SK-N-SH (cell line): ENCODE measurements around the gene ABCC11. TPM values are rescaled to one million over a fixed set of nuclear protein-coding genes. Genes with fewer than 3 reads are reported as not detected.
A peak's percentile ranks its signal among the peaks of the same experiment; 100 is the strongest.

Source experiments
- CTCF ChIA-PET: fragments of 300-600, 350-600 bp; formaldehyde crosslinking; extraction: SDS; loops from one replicate; lab custom pipeline; 2021; lab: Yijun Ruan, JAX
- POLR2A ChIA-PET: fragments of 350-600 bp; sonication (Branson Sonifier 250); formaldehyde crosslinking; extraction: SDS; loops from one replicate; lab custom pipeline; 2020; ENCODE audit warnings: antibody characterized with exemption, inconsistent platforms; lab: Yijun Ruan, JAX
- DNase-seq: peaks from one replicate; pipeline ENCODE4 v3.0.0; 2012
- H2AFZ ChIP-seq: fragments of 200-600 bp; sonication (generic); 2 replicates; pipeline ENCODE4 v1.8.1; 2016; ENCODE audit warnings: antibody characterized with exemption, mild to moderate bottlenecking, low read depth
- H3F3A ChIP-seq: fragments of 200-600 bp; sonication (generic); replicated peaks from 2 replicates; pipeline ENCODE3; 2016; ENCODE audit warnings: antibody characterized with exemption, mild to moderate bottlenecking; ENCODE audit not compliant: insufficient read depth
- H3K27ac ChIP-seq, 2 experiments: fragments of 200-500 bp in 1 of 2; fragments of 200-600 bp in 1 of 2; sonication (Bioruptor generic) in 1 of 2; sonication (generic), shearing (Covaris generic) in 1 of 2; 2 replicates each; pipeline versions ENCODE4 v1.5.1 to v1.6.1; 2014 to 2016; ENCODE audit warnings: low read depth in 2 of 2, inconsistent platforms in 1 of 2, low read length in 1 of 2, mild to moderate bottlenecking in 1 of 2, mixed read lengths in 1 of 2
- H3K27me3 ChIP-seq: fragments of 200-600 bp; sonication (generic), shearing (Covaris generic); 2 replicates; pipeline ENCODE4 v1.6.1; 2016; ENCODE audit warnings: mixed run types; ENCODE audit not compliant: insufficient read depth
- H3K36me3 ChIP-seq, 2 experiments: fragments of 200-500 bp in 1 of 2; fragments of 200-600 bp in 1 of 2; sonication (Bioruptor generic) in 1 of 2; sonication (generic) in 1 of 2; replicated peaks in 1 of 2; 2 replicates each; pipeline versions ENCODE3 to v1.5.1; 2014 to 2016; ENCODE audit warnings: low read length in 1 of 2, mild to moderate bottlenecking in 1 of 2; ENCODE audit not compliant: insufficient read depth in 2 of 2, control insufficient read depth in 1 of 2
- H3K4me1 ChIP-seq, 2 experiments: fragments of 200-500 bp in 1 of 2; fragments of 200-600 bp in 1 of 2; sonication (Bioruptor generic) in 1 of 2; sonication (generic), shearing (Covaris generic) in 1 of 2; 2 replicates each; pipeline versions ENCODE4 v1.5.1 to v1.6.1; 2014 to 2016; ENCODE audit warnings: low read depth in 1 of 2, low read length in 1 of 2, mixed run types in 1 of 2; ENCODE audit not compliant: insufficient read depth in 2 of 2, control insufficient read depth in 1 of 2
- H3K4me2 ChIP-seq: fragments of 200-600 bp; sonication (generic), shearing (Covaris generic); 2 replicates; pipeline ENCODE4 v1.6.1; 2017; ENCODE audit warnings: mixed run types
- H3K4me3 ChIP-seq, 2 experiments: fragments of 200-500 bp in 1 of 2; fragments of 200-600 bp in 1 of 2; sonication (Bioruptor generic) in 1 of 2; sonication (generic), shearing (Covaris generic) in 1 of 2; 2 replicates each; pipeline versions ENCODE4 v1.5.1 to v1.8.1; 2014 to 2016; ENCODE audit warnings: low read depth in 2 of 2, inconsistent platforms in 1 of 2, low read length in 1 of 2, mild to moderate bottlenecking in 1 of 2, mixed read lengths in 1 of 2, moderate library complexity in 1 of 2
- H3K79me2 ChIP-seq: fragments of 200-600 bp; sonication (generic); 2 replicates; pipeline ENCODE4 v1.8.1; 2017; ENCODE audit warnings: mild to moderate bottlenecking; ENCODE audit not compliant: insufficient read depth
- H3K9ac ChIP-seq: fragments of 200-600 bp; sonication (generic); 2 replicates; pipeline ENCODE4 v1.6.1; 2017; ENCODE audit warnings: mixed run types
- H3K9me2 ChIP-seq: fragments of 200-600 bp; sonication (generic); 2 replicates; pipeline ENCODE4 v1.6.1; 2017; ENCODE audit warnings: mixed run types
- H3K9me3 ChIP-seq: fragments of 200-600 bp; sonication (generic); 2 replicates; pipeline ENCODE4 v1.6.1; 2017; ENCODE audit warnings: mixed run types, mild to moderate bottlenecking, moderate library complexity
- H4K20me1 ChIP-seq: fragments of 200-600 bp; sonication (generic); 2 replicates; pipeline ENCODE4 v1.6.1; 2017; ENCODE audit warnings: mild to moderate bottlenecking, mixed run types; ENCODE audit not compliant: insufficient read depth
- CTCF ChIP-seq: fragments of 200-600 bp; sonication (generic); IDR thresholded peaks from 2 replicates; pipeline ENCODE4 v1.6.1; 2017; ENCODE audit warnings: antibody characterized with exemption, mild to moderate bottlenecking, moderate library complexity
- FOSL2 ChIP-seq: IDR thresholded peaks from 2 replicates; pipeline ENCODE4 v1.4.0; 2012; ENCODE audit warnings: low read depth, mild to moderate bottlenecking, moderate library complexity, borderline replicate concordance
- GABPA ChIP-seq: IDR thresholded peaks from 2 replicates; pipeline ENCODE4 v1.4.0; 2012; ENCODE audit warnings: low read depth, mild to moderate bottlenecking
- JUND ChIP-seq: IDR thresholded peaks from 2 replicates; pipeline ENCODE4 v1.4.0; 2012
- POLR2AphosphoS5 ChIP-seq: IDR thresholded peaks from 2 replicates; pipeline ENCODE4 v1.6.1; 2012; ENCODE audit warnings: low read depth, low read length
- RAD21 ChIP-seq: IDR thresholded peaks from 2 replicates; pipeline ENCODE4 v1.6.1; 2012; ENCODE audit warnings: mild to moderate bottlenecking, low read length
- RCOR1 ChIP-seq: fragments of 150-350 bp; IDR thresholded peaks from 2 replicates; pipeline ENCODE4 v1.6.1; 2017; ENCODE audit warnings: antibody characterized with exemption, low read length
- SMC3 ChIP-seq: IDR thresholded peaks from 2 replicates; pipeline ENCODE4 v1.6.1; 2012; ENCODE audit warnings: low read depth, low read length, improper control_type of control experiment
- TAF1 ChIP-seq: IDR thresholded peaks from 2 replicates; pipeline ENCODE4 v1.6.1; 2012; ENCODE audit warnings: low read depth, mild to moderate bottlenecking, low read length, moderate library complexity, borderline replicate concordance
- TCF12 ChIP-seq: IDR thresholded peaks from 2 replicates; pipeline ENCODE4 v1.4.0; 2012
- YY1 ChIP-seq: IDR thresholded peaks from 2 replicates; pipeline ENCODE4 v1.4.0; 2012; ENCODE audit warnings: low read depth, mild to moderate bottlenecking
- ZBTB33 ChIP-seq: IDR thresholded peaks from 2 replicates; pipeline ENCODE4 v1.4.0; 2012; ENCODE audit warnings: low read depth, borderline replicate concordance
- WGBS: methylation state at CpG from one replicate; pipeline ENCODE4 v1.1.6; 2017; ENCODE audit warnings: low lambda C conversion rate; 5-methylcytosine and 5-hydroxymethylcytosine counted together
- polyA plus RNA-seq, 3 experiments: library from polyadenylated mRNA; depleted of rRNA; stranded (reverse); fragments of >200 nt; gene quantifications; 2 replicates each; pipeline ENCODE4 v1.2.3, GENCODE V29; 2012
- TF ChIP-seq, protein P1 (sequence below): IDR thresholded peaks from 2 replicates; pipeline ENCODE4 v1.6.1; 2012; ENCODE audit warnings: mild to moderate bottlenecking, low read depth, low read length, moderate library complexity
- TF ChIP-seq, protein P2 (sequence below): fragments of 150-350 bp; IDR thresholded peaks from 2 replicates; pipeline ENCODE4 v1.6.1; 2017; ENCODE audit warnings: antibody characterized with exemption, low read length, low read depth, borderline replicate concordance

The ABCC11 gene
- polyA plus RNA-seq, 1 of the 3 experiments (the other 2 are of a cell fraction) = 0.07 TPM

- TF ChIP-seq, protein P1, sequence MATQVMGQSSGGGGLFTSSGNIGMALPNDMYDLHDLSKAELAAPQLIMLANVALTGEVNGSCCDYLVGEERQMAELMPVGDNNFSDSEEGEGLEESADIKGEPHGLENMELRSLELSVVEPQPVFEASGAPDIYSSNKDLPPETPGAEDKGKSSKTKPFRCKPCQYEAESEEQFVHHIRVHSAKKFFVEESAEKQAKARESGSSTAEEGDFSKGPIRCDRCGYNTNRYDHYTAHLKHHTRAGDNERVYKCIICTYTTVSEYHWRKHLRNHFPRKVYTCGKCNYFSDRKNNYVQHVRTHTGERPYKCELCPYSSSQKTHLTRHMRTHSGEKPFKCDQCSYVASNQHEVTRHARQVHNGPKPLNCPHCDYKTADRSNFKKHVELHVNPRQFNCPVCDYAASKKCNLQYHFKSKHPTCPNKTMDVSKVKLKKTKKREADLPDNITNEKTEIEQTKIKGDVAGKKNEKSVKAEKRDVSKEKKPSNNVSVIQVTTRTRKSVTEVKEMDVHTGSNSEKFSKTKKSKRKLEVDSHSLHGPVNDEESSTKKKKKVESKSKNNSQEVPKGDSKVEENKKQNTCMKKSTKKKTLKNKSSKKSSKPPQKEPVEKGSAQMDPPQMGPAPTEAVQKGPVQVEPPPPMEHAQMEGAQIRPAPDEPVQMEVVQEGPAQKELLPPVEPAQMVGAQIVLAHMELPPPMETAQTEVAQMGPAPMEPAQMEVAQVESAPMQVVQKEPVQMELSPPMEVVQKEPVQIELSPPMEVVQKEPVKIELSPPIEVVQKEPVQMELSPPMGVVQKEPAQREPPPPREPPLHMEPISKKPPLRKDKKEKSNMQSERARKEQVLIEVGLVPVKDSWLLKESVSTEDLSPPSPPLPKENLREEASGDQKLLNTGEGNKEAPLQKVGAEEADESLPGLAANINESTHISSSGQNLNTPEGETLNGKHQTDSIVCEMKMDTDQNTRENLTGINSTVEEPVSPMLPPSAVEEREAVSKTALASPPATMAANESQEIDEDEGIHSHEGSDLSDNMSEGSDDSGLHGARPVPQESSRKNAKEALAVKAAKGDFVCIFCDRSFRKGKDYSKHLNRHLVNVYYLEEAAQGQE = no peak
- TF ChIP-seq SMC3 (no peak), YY1 (no peak), ZBTB33 (no peak), TAF1 (no peak), JUND (no peak), TCF12 (no peak), GABPA (no peak), RCOR1 (no peak), POLR2AphosphoS5 (no peak)
- TF ChIP-seq, protein P2, sequence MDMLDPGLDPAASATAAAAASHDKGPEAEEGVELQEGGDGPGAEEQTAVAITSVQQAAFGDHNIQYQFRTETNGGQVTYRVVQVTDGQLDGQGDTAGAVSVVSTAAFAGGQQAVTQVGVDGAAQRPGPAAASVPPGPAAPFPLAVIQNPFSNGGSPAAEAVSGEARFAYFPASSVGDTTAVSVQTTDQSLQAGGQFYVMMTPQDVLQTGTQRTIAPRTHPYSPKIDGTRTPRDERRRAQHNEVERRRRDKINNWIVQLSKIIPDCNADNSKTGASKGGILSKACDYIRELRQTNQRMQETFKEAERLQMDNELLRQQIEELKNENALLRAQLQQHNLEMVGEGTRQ = no peak
Measured at GRCh38 chr16:48165961-48166578, 81.3 kb downstream of the ABCC11 start (continued).

DNA sequence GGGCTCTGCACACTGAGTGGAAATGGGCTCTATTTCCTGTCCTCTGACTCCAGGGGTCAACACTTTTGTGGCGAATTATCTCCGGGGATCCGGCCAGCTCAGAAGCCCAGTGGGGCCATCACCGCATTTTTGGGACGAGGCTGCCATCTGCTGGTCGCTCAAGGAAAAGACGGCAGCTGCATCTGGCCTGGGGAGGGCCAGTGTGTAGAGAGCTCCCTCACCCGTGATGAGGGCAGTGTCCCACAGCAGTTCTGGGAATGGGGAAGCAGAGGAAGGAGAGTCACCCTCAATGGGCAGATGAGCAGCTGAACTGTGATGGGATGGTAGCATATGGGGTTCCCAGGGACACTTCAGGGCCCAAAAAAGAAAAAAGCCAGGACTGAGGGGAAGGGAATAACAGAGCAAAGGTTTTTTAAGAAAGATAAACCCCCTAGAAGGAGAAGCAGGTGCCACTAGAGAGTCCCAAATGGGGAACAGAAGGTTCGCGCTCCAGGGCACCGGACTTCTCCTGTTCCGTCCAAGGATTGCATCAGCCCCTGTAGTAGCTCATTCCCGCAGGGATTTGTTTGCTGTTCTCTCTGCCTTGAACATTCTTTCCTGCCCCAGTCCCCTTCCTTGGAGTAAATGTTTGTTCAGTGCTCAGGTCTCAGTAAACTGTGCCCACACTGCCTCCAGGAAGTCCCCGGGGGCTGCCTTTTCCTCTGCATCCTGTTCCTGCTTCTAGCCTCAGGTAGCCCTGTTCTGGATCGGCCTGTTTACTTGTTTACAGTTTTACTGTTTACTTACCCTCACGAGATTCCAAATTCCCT, 82.2 kb downstream of the ABCC11 start:
- H3K79me2 ChIP-seq = no peaks in the 10 kb centered on the region
- DNase-seq = peak; percentile 88
- no peaks in the 10 kb centered on the region for H3K9me3 ChIP-seq
- H3F3A ChIP-seq = no peaks in the 10 kb centered on the region
- no peak overlapping the region for H2AFZ ChIP-seq
- no peak overlapping the region for H3K4me2 ChIP-seq
- H3K9ac ChIP-seq = no peak overlapping the region
- H3K27ac ChIP-seq = no peak overlapping the region
- 33% methylated on average over 16 of the region's 16 CpGs for WGBS
- CTCF ChIA-PET = interaction anchor here (0.5 to 12.0 kb wide), 71 partner anchors 8 to 1610 kb away, joined by 3 to 152 read pairs (median 4); partner anchors contain the start of genes DNAJA2 and NETO2
- H3K4me3 ChIP-seq = peak overlapping the region in 1 of 2 experiments; percentile 12; a peak in 1 of 4 replicates
- no peaks in the 10 kb centered on the region for H3K27me3 ChIP-seq
- no peaks in the 10 kb centered on the region for H4K20me1 ChIP-seq
- H3K4me1 ChIP-seq = peaks cover 0 to 4% of the 10 kb centered on the region in 2 experiments; a peak in 1 of 4 replicates
- H3K9me2 ChIP-seq = no peaks in the 10 kb centered on the region
- POLR2A ChIA-PET = interaction anchor here (1.2 kb wide), 1 partner anchor 1021 kb away, joined by 12 read pairs; the partner anchor contains the start of gene NETO2
- peak; percentile 88 for TF ChIP-seq CTCF
- TF ChIP-seq RAD21 = peak; percentile 93
- peak; percentile 89 for TF ChIP-seq SMC3
- TF ChIP-seq FOSL2 = no peak
- H3K36me3 ChIP-seq = no peaks in the 10 kb centered on the region
